Measurements from ENCODE around the gene DPP10.
"Not testable (repeated sequence)": the region's sequence is repeated elsewhere in the genome, so short reads cannot be mapped to it uniquely, and the experiment has no call there.

Gene DPP10

GRCh38 chr2:114937366-114937930 is 495.0 kb downstream of the DPP10 start:
- DNase-seq (ENCODE audit: low read depth in 1 of 2, low spot score in 1 of 2): no peak

- DNase-seq (ENCODE audit: low read depth in 1 of 2, low spot score in 1 of 2): no peak
These were observed 498.5 kb downstream of the DPP10 start for GRCh38 chr2:114940785-114941458.

- DNase-seq (ENCODE audit: low read depth in 1 of 2, low spot score in 1 of 2): no peak
These were observed 506.9 kb downstream of the DPP10 start for GRCh38 chr2:114949228-114949804.

GRCh38 chr2:114960389-114960788 is 517.9 kb downstream of the DPP10 start:
- no peak for DNase-seq (ENCODE audit: low read depth in 1 of 2, low spot score in 1 of 2)

GRCh38 chr2:114962532-114962931 is 520.1 kb downstream of the DPP10 start:
- DNase-seq (ENCODE audit: low read depth in 1 of 2, low spot score in 1 of 2): no peak

GRCh38 chr2:114968748-114969400 is 526.4 kb downstream of the DPP10 start:
- DNase-seq (ENCODE audit: low read depth in 1 of 2, low spot score in 1 of 2): no peak

- not testable (repeated sequence) for DNase-seq (ENCODE audit: low read depth in 1 of 2, low spot score in 1 of 2)
These were observed 561.9 kb downstream of the DPP10 start for GRCh38 chr2:115004321-115004720.

- no peak for DNase-seq (ENCODE audit: low read depth in 1 of 2, low spot score in 1 of 2)
These were observed 569.3 kb downstream of the DPP10 start for GRCh38 chr2:115011721-115012120.

- not testable (repeated sequence) for DNase-seq (ENCODE audit: low read depth in 1 of 2, low spot score in 1 of 2)
These were observed 579.6 kb downstream of the DPP10 start for GRCh38 chr2:115022013-115022412.

- DNase-seq (ENCODE audit: low read depth in 1 of 2, low spot score in 1 of 2): no peak
These were observed 592.4 kb downstream of the DPP10 start for GRCh38 chr2:115034801-115035200.

- no peak for DNase-seq (ENCODE audit: low read depth in 1 of 2, low spot score in 1 of 2)
These were observed 594.4 kb downstream of the DPP10 start for GRCh38 chr2:115036818-115037217.

- no peak for DNase-seq (ENCODE audit: low read depth in 1 of 2, low spot score in 1 of 2)
These were observed 615.0 kb downstream of the DPP10 start for GRCh38 chr2:115057473-115057872.

GRCh38 chr2:115070002-115070401 is 627.6 kb downstream of the DPP10 start:
- DNase-seq (ENCODE audit: low read depth in 1 of 2, low spot score in 1 of 2): no peak

- DNase-seq (ENCODE audit: low read depth in 1 of 2, low spot score in 1 of 2): no peak
These were observed 629.1 kb downstream of the DPP10 start for GRCh38 chr2:115071534-115071933.

GRCh38 chr2:115075800-115076199 is 633.4 kb downstream of the DPP10 start:
- no peak for DNase-seq (ENCODE audit: low read depth in 1 of 2, low spot score in 1 of 2)

GRCh38 chr2:115077626-115078025 is 635.2 kb downstream of the DPP10 start:
- no peak for DNase-seq (ENCODE audit: low read depth in 1 of 2, low spot score in 1 of 2)

- DNase-seq (ENCODE audit: low read depth in 1 of 2, low spot score in 1 of 2): no peak
These were observed 640.8 kb downstream of the DPP10 start for GRCh38 chr2:115083225-115083624.

GRCh38 chr2:115083711-115084110 is 641.3 kb downstream of the DPP10 start:
- no peak for DNase-seq (ENCODE audit: low read depth in 1 of 2, low spot score in 1 of 2)

- no peak for DNase-seq (ENCODE audit: low read depth in 1 of 2, low spot score in 1 of 2)
These were observed 642.0 kb downstream of the DPP10 start for GRCh38 chr2:115084446-115084845.

GRCh38 chr2:115086051-115086620 is 643.7 kb downstream of the DPP10 start:
- DNase-seq (ENCODE audit: low read depth in 1 of 2, low spot score in 1 of 2): not testable (repeated sequence)

GRCh38 chr2:115094441-115094840 is 652.0 kb downstream of the DPP10 start:
- DNase-seq (ENCODE audit: low read depth in 1 of 2, low spot score in 1 of 2): no peak

- no peak for DNase-seq (ENCODE audit: low read depth in 1 of 2, low spot score in 1 of 2)
These were observed 663.5 kb downstream of the DPP10 start for GRCh38 chr2:115105966-115106365.
